ENCODE results near the gene GRIK1. TPM values are rescaled to one million over a fixed set of nuclear protein-coding genes. Genes with fewer than 3 reads are reported as not detected.

The GRIK1 gene
- total and polyA plus RNA-seq, 2 experiments from 2014 or later = not detected

GRCh38 chr21:29504751-29505321 is 435.0 kb downstream of the GRIK1 start:
- Histone ChIP-seq H3K9me3 (ENCODE audit: low read depth) (no peaks in the 10 kb centered on the region), H3K9ac (no peak overlapping the region), H3K4me1 (ENCODE audit: insufficient read depth) (peaks cover 22% of the 10 kb centered on the region), H3K36me3 (ENCODE audit: low read depth) (no peaks in the 10 kb centered on the region), H2AFZ (no peak overlapping the region), H4K20me1 (ENCODE audit: insufficient read depth) (no peaks in the 10 kb centered on the region), H3K27me3 (replicated peaks; ENCODE audit: insufficient read depth) (no peaks in the 10 kb centered on the region), H3K4me3 (no peak overlapping the region), H3F3A (ENCODE audit: insufficient read depth) (peaks cover 8% of the 10 kb centered on the region; the same call in 1 of the 2 replicates), H3K79me2 (ENCODE audit: insufficient read depth) (no peaks in the 10 kb centered on the region), H3K27ac (no peak overlapping the region), H3K4me2 (ENCODE audit: unreplicated experiment) (no peak overlapping the region), H3K9me2 (ENCODE audit: insufficient read depth) (no peaks in the 10 kb centered on the region)
- WGBS, 2 experiments (ENCODE audit: low coverage in 1 of 2, low lambda C conversion rate in 2 of 2, missing lambda C conversion rate in 2 of 2) = 63 to 67% methylated on average over 3 of the region's 3 CpGs
- peak; percentile 42 for DNase-seq
- in situ Hi-C loops (cut with MboI) = no loop called here
- no peak for TF ChIP-seq EZH2 (IDR thresholded peaks at IDR 0.05; ENCODE audit: insufficient read depth, poor library complexity, severe bottlenecking)
- TF ChIP-seq EZH2phosphoT487 (IDR thresholded peaks at IDR 0.05; ENCODE audit: insufficient read depth, low read depth) = no peak

GRCh38 chr21:29501451-29501850 is 438.3 kb downstream of the GRIK1 start:
- Histone ChIP-seq H3K27me3 (replicated peaks; ENCODE audit: insufficient read depth) (no peaks in the 10 kb centered on the region), H3K4me1 (ENCODE audit: insufficient read depth) (peaks cover 22% of the 10 kb centered on the region), H3K9me2 (ENCODE audit: insufficient read depth) (no peaks in the 10 kb centered on the region), H3K9me3 (ENCODE audit: low read depth) (no peaks in the 10 kb centered on the region), H3F3A (ENCODE audit: insufficient read depth) (peaks cover 6% of the 10 kb centered on the region; the same call in 1 of the 2 replicates), H3K27ac (peak overlapping the region; percentile 7; the same call in 1 of the 2 replicates), H3K4me2 (ENCODE audit: unreplicated experiment) (peak overlapping the region; percentile 10), H3K4me3 (no peak overlapping the region), H3K79me2 (ENCODE audit: insufficient read depth) (no peaks in the 10 kb centered on the region), H2AFZ (no peak overlapping the region), H4K20me1 (ENCODE audit: insufficient read depth) (no peaks in the 10 kb centered on the region), H3K9ac (no peak overlapping the region), H3K36me3 (ENCODE audit: low read depth) (no peaks in the 10 kb centered on the region)
- TF ChIP-seq EZH2phosphoT487 (IDR thresholded peaks at IDR 0.05; ENCODE audit: insufficient read depth, low read depth) (no peak), EZH2 (IDR thresholded peaks at IDR 0.05; ENCODE audit: insufficient read depth, poor library complexity, severe bottlenecking) (no peak)
- WGBS, 2 experiments (ENCODE audit: low coverage in 1 of 2, low lambda C conversion rate in 2 of 2, missing lambda C conversion rate in 2 of 2) = 25 to 31% methylated on average over 1 of the region's 1 CpG
- peak; percentile 48 for DNase-seq
- in situ Hi-C loops (cut with MboI) = no loop called here

GRCh38 chr21:29499734-29500343 is 440.0 kb downstream of the GRIK1 start:
- in situ Hi-C loops (cut with MboI) = loop anchor here (25.0 kb wide), 1 partner anchor 337 kb away; no protein-coding TSS in a partner anchor
- Histone ChIP-seq H3K9me2 (ENCODE audit: insufficient read depth) (no peaks in the 10 kb centered on the region), H3K4me1 (ENCODE audit: insufficient read depth) (peaks cover 20% of the 10 kb centered on the region), H3F3A (ENCODE audit: insufficient read depth) (peaks cover 6% of the 10 kb centered on the region; the same call in 1 of the 2 replicates), H3K27ac (no peak overlapping the region), H3K4me3 (no peak overlapping the region), H3K9me3 (ENCODE audit: low read depth) (no peaks in the 10 kb centered on the region), H3K79me2 (ENCODE audit: insufficient read depth) (no peaks in the 10 kb centered on the region), H3K4me2 (ENCODE audit: unreplicated experiment) (no peak overlapping the region), H3K9ac (no peak overlapping the region), H4K20me1 (ENCODE audit: insufficient read depth) (no peaks in the 10 kb centered on the region), H2AFZ (no peak overlapping the region), H3K36me3 (ENCODE audit: low read depth) (no peaks in the 10 kb centered on the region), H3K27me3 (replicated peaks; ENCODE audit: insufficient read depth) (no peaks in the 10 kb centered on the region)
- WGBS, 2 experiments (ENCODE audit: low coverage in 1 of 2, low lambda C conversion rate in 2 of 2, missing lambda C conversion rate in 2 of 2) = 92 to 94% methylated on average over 10 of the region's 10 CpGs
- peak; percentile 55 for DNase-seq
- TF ChIP-seq EZH2 (IDR thresholded peaks at IDR 0.05; ENCODE audit: insufficient read depth, poor library complexity, severe bottlenecking) (no peak), EZH2phosphoT487 (IDR thresholded peaks at IDR 0.05; ENCODE audit: insufficient read depth, low read depth) (no peak)

- Histone ChIP-seq H3K36me3 (ENCODE audit: low read depth) (no peaks in the 10 kb centered on the region), H3K27ac (no peak overlapping the region), H3K4me1 (ENCODE audit: insufficient read depth) (peaks cover 13% of the 10 kb centered on the region), H3K9me2 (ENCODE audit: insufficient read depth) (no peaks in the 10 kb centered on the region), H3K9ac (no peak overlapping the region), H3K9me3 (ENCODE audit: low read depth) (no peaks in the 10 kb centered on the region), H3K79me2 (ENCODE audit: insufficient read depth) (no peaks in the 10 kb centered on the region), H3K4me2 (ENCODE audit: unreplicated experiment) (no peak overlapping the region), H4K20me1 (ENCODE audit: insufficient read depth) (no peaks in the 10 kb centered on the region), H3F3A (ENCODE audit: insufficient read depth) (peaks cover 6% of the 10 kb centered on the region; the same call in 1 of the 2 replicates), H3K27me3 (replicated peaks; ENCODE audit: insufficient read depth) (no peaks in the 10 kb centered on the region), H2AFZ (no peak overlapping the region), H3K4me3 (no peak overlapping the region)
- in situ Hi-C loops (cut with MboI) = loop anchor here (25.0 kb wide), 1 partner anchor 338 kb away; no protein-coding TSS in a partner anchor
- no peak for TF ChIP-seq EZH2phosphoT487 (IDR thresholded peaks at IDR 0.05; ENCODE audit: insufficient read depth, low read depth)
- TF ChIP-seq EZH2 (IDR thresholded peaks at IDR 0.05; ENCODE audit: insufficient read depth, poor library complexity, severe bottlenecking) = no peak
- no peak for DNase-seq
- WGBS, 2 experiments (ENCODE audit: low coverage in 1 of 2, low lambda C conversion rate in 2 of 2, missing lambda C conversion rate in 2 of 2) = 93 to 99% methylated on average over 4 of the region's 4 CpGs
Observed at GRCh38 chr21:29499229-29499628, 440.6 kb downstream of the GRIK1 start.
